H9 (cell line): ENCODE data around the gene ABCB1. TPM values are rescaled to one million over a fixed set of nuclear protein-coding genes. Genes with fewer than 3 reads are reported as not detected.

Experiments used
- DNase-seq: peaks from one replicate; pipeline ENCODE4 v3.0.0-alpha.2; 2017
- H2AFZ ChIP-seq: one replicate; pipeline ENCODE4 v1.6.1; 2013; ENCODE audit warnings: mild to moderate bottlenecking, low read length, control low read depth, moderate library complexity
- H2AK5ac ChIP-seq: 2 replicates; pipeline ENCODE4 v1.6.1; 2013; ENCODE audit warnings: low read length, control low read depth, mixed read lengths; ENCODE audit not compliant: insufficient read length
- H2BK120ac ChIP-seq: one replicate; pipeline ENCODE4 v1.6.1; 2013; ENCODE audit warnings: low read depth, mild to moderate bottlenecking, low read length, control low read depth, inconsistent platforms; ENCODE audit not compliant: poor library complexity, severe bottlenecking
- H2BK12ac ChIP-seq: 2 replicates; pipeline ENCODE4 v1.6.1; 2013; ENCODE audit warnings: low read length, control low read depth, mixed read lengths, low read depth; ENCODE audit not compliant: insufficient read length
- H2BK15ac ChIP-seq: 2 replicates; pipeline ENCODE4 v1.6.1; 2013; ENCODE audit warnings: low read depth, low read length, control low read depth
- H2BK20ac ChIP-seq: one replicate; pipeline ENCODE4 v1.6.1; 2013; ENCODE audit warnings: low read depth, mild to moderate bottlenecking, low read length, control low read depth, inconsistent platforms; ENCODE audit not compliant: poor library complexity, severe bottlenecking
- H2BK5ac ChIP-seq: 2 replicates; pipeline ENCODE4 v1.6.1; 2013; ENCODE audit warnings: low read length, control low read depth, mixed read lengths; ENCODE audit not compliant: insufficient read length
- H3K14ac ChIP-seq: 2 replicates; pipeline ENCODE4 v1.6.1; 2013; ENCODE audit warnings: low read length, control low read depth; ENCODE audit not compliant: insufficient read depth
- H3K18ac ChIP-seq: 2 replicates; pipeline ENCODE4 v1.6.1; 2013; ENCODE audit warnings: low read depth, mild to moderate bottlenecking, mixed read lengths, low read length, control low read depth; ENCODE audit not compliant: insufficient read length
- H3K23ac ChIP-seq: 2 replicates; pipeline ENCODE4 v1.6.1; 2013; ENCODE audit warnings: low read length, control low read depth, mixed read lengths, low read depth; ENCODE audit not compliant: insufficient read length
- H3K23me2 ChIP-seq: 2 replicates; pipeline ENCODE4 v1.6.1; 2013; ENCODE audit warnings: low read depth, mild to moderate bottlenecking, mixed read lengths, low read length, control low read depth; ENCODE audit not compliant: insufficient read length, poor library complexity, severe bottlenecking
- H3K27ac ChIP-seq: 2 replicates; pipeline ENCODE4 v1.5.1; 2013; ENCODE audit warnings: low read length, control low read depth, mixed read lengths, low read depth; ENCODE audit not compliant: insufficient read length
- H3K27me3 ChIP-seq: 2 replicates; pipeline ENCODE4 v1.6.1; 2013; ENCODE audit warnings: low read length, control low read depth, inconsistent platforms; ENCODE audit not compliant: insufficient read depth
- H3K4ac ChIP-seq: 2 replicates; pipeline ENCODE4 v1.6.1; 2013; ENCODE audit warnings: low read depth, mild to moderate bottlenecking, control low read depth, inconsistent platforms, low read length, moderate library complexity
- H3K4me1 ChIP-seq: 2 replicates; pipeline ENCODE4 v1.6.1; 2013; ENCODE audit warnings: low read length, control low read depth, inconsistent platforms; ENCODE audit not compliant: insufficient read depth
- H3K4me2 ChIP-seq: 2 replicates; pipeline ENCODE4 v1.6.1; 2013; ENCODE audit warnings: low read length, control low read depth, mixed read lengths; ENCODE audit not compliant: insufficient read length, insufficient read depth
- H3K56ac ChIP-seq: 2 replicates; pipeline ENCODE4 v1.6.1; 2013; ENCODE audit warnings: low read depth, mild to moderate bottlenecking, mixed read lengths, low read length, control low read depth; ENCODE audit not compliant: insufficient read length
- H3K79me1 ChIP-seq: 2 replicates; pipeline ENCODE4 v1.6.1; 2013; ENCODE audit warnings: low read depth, mild to moderate bottlenecking, moderate library complexity, low read length, control low read depth, inconsistent platforms; ENCODE audit not compliant: insufficient read depth, poor library complexity, severe bottlenecking
- H3K79me2 ChIP-seq: 2 replicates; pipeline ENCODE4 v1.6.1; 2013; ENCODE audit warnings: low read length, control low read depth, inconsistent platforms; ENCODE audit not compliant: insufficient read depth
- H3K9ac ChIP-seq: 2 replicates; pipeline ENCODE4 v1.6.1; 2013; ENCODE audit warnings: low read length, control low read depth, mixed read lengths; ENCODE audit not compliant: insufficient read length; ENCODE audit errors: extremely low read depth
- H3K9me3 ChIP-seq: one replicate; pipeline ENCODE4 v1.6.1; 2013; ENCODE audit warnings: low read depth, low read length, inconsistent platforms; ENCODE audit not compliant: control insufficient read depth
- H3T11ph ChIP-seq: one replicate; pipeline ENCODE4 v1.6.1; 2013; ENCODE audit warnings: mild to moderate bottlenecking, low read length, control low read depth, inconsistent platforms
- H4K20me1 ChIP-seq: one replicate; pipeline ENCODE4 v1.6.1; 2013; ENCODE audit not compliant: control insufficient read depth, insufficient read length, insufficient read depth
- H4K5ac ChIP-seq: 2 replicates; pipeline ENCODE4 v1.6.1; 2013; ENCODE audit warnings: low read depth, mild to moderate bottlenecking, mixed read lengths, low read length, control low read depth; ENCODE audit not compliant: insufficient read length
- H4K8ac ChIP-seq: replicated peaks from 2 replicates; pipeline ENCODE4 v1.6.1; 2013; ENCODE audit warnings: low read length, control low read depth, mixed read lengths, low read depth; ENCODE audit not compliant: insufficient read length
- H4K91ac ChIP-seq: 2 replicates; pipeline ENCODE4 v1.6.1; 2013; ENCODE audit warnings: low read depth, mild to moderate bottlenecking, moderate library complexity, mixed read lengths, low read length, control low read depth; ENCODE audit not compliant: insufficient read length
- H3K27ac Mint-ChIP-seq, 3 experiments: 2 replicates in 2 of 3; 3 replicates in 1 of 3; pipeline ENCODE4 v1.8.0; 2020 to 2021; ENCODE audit warnings: mixed read lengths in 3 of 3, mild to moderate bottlenecking in 1 of 3, moderate library complexity in 1 of 3
- H3K27me3 Mint-ChIP-seq: 2 replicates; pipeline ENCODE4 v1.8.0; 2021; ENCODE audit warnings: low read depth, mild to moderate bottlenecking, moderate library complexity, mixed read lengths
- H3K36me3 Mint-ChIP-seq, 3 experiments: 2 replicates in 2 of 3; 3 replicates in 1 of 3; pipeline ENCODE4 v1.8.0; 2020 to 2021; ENCODE audit warnings: low read depth in 3 of 3, mixed read lengths in 3 of 3; ENCODE audit not compliant: insufficient read depth in 1 of 3
- H3K4me1 Mint-ChIP-seq, 2 experiments: 2 replicates each; pipeline ENCODE4 v1.8.0; 2020; ENCODE audit warnings: mixed read lengths in 2 of 2
- H3K4me3 Mint-ChIP-seq, 2 experiments: 2 replicates in 1 of 2; 3 replicates in 1 of 2; pipeline ENCODE4 v1.8.0; 2020 to 2021; ENCODE audit warnings: mild to moderate bottlenecking in 2 of 2, mixed read lengths in 2 of 2, moderate library complexity in 1 of 2
- H3K9me3 Mint-ChIP-seq, 2 experiments: 2 replicates in 1 of 2; 3 replicates in 1 of 2; pipeline ENCODE4 v1.8.0; 2020; ENCODE audit warnings: mild to moderate bottlenecking in 2 of 2, mixed read lengths in 2 of 2, moderate library complexity in 1 of 2
- WGBS: extraction: QIAGEN DNeasy Blood & Tissue Kit; methylation state at CpG from one replicate; pipeline ENCODE4 v1.1.7; 2013; ENCODE audit warnings: missing lambda C conversion rate, low lambda C conversion rate, mixed read lengths; ENCODE audit not compliant: insufficient read length; ENCODE audit errors: extremely low coverage; 5-methylcytosine and 5-hydroxymethylcytosine counted together
- total RNA-seq: library from RNA; stranded (reverse); gene quantifications from 2 replicates; pipeline ENCODE4 v1.2.1, GENCODE V29; 2021
- TF ChIP-seq, protein P1 (sequence below): fragments of 200-600 bp; sonication (generic); conservative IDR thresholded peaks from 3 replicates; pipeline ENCODE4 v1.8.0; 2021; ENCODE audit warnings: antibody characterized with exemption, mild to moderate bottlenecking

ABCB1 gene
- total RNA-seq, 1 experiment from 2014 or later = 0.33 TPM

DNA sequence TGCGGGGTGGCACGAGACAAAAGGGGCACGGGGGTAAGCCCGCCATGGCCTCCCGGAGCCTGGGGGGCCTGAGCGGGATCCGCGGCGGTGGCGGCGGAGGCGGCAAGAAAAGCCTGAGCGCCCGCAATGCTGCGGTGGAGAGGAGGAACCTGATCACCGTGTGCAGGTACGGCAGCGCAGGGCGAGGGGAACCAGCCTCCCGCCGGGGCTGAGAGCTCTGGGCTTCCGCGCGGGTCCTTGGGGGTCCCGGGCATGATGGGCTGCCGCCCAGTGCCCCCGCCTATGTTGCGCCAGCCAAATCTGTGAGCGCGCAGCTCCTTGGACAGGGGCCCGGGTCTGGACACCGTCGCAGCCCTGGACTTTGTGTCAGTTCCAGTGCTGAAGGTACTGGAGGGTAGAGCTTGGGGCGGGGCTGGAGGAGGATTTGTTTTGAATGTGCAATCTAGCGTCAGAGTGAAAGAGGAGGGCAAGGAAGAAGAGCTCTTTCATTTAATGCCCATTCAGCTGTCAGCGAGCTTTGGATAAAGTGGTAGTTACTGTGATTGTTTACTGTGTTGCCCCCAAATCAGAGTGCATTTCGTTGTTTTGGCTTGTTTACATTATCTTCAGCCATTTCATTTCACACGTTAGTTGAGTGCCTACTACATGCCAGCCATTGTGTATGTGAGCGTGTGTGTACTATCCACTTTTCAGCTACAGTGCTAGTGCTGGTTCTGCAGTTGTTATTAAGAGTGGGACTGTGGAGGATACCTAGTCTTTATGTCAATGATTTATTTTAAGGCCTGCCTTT lies 28.3 kb upstream of the ABCB1 start:
- peaks cover 0 to 6% of the 10 kb centered on the region in 2 experiments; a peak in 2 of 5 replicates for H3K9me3 Mint-ChIP-seq
- Histone ChIP-seq H2BK12ac (no peak overlapping the region), H3K4ac (no peak overlapping the region), H3K4me2 (peak overlapping the region; percentile 87), H3K79me2 (no peaks in the 10 kb centered on the region), H3K14ac (no peak overlapping the region), H3K9ac (no peak overlapping the region), H3K4me1 (no peaks in the 10 kb centered on the region), H2BK5ac (no peak overlapping the region), H3K56ac (no peak overlapping the region), H3K79me1 (no peaks in the 10 kb centered on the region), H2BK15ac (no peak overlapping the region), H3K9me3 (no peaks in the 10 kb centered on the region), H2AK5ac (no peak overlapping the region), H3K23ac (no peak overlapping the region), H3T11ph (no peak overlapping the region), H2AFZ (no peak overlapping the region), H2BK120ac (no peak overlapping the region), H2BK20ac (no peak overlapping the region), H4K8ac (no peak overlapping the region), H3K27ac (no peak overlapping the region), H4K91ac (no peak overlapping the region), H3K27me3 (peaks cover 10% of the 10 kb centered on the region; the same call in 1 of the 2 replicates), H4K20me1 (no peaks in the 10 kb centered on the region), H3K23me2 (peaks cover 12% of the 10 kb centered on the region), H4K5ac (no peak overlapping the region), H3K18ac (no peak overlapping the region)
- WGBS = no CpG with 5 or more reads among the region's 39 CpGs
- H3K4me1 Mint-ChIP-seq = peaks cover 2 to 9% of the 10 kb centered on the region in 2 experiments; a peak in 3 of 4 replicates
- no peaks in the 10 kb centered on the region; a peak in 1 of 7 replicates for H3K36me3 Mint-ChIP-seq
- peaks cover 42% of the 10 kb centered on the region for H3K27me3 Mint-ChIP-seq
- TF ChIP-seq, protein P1, sequence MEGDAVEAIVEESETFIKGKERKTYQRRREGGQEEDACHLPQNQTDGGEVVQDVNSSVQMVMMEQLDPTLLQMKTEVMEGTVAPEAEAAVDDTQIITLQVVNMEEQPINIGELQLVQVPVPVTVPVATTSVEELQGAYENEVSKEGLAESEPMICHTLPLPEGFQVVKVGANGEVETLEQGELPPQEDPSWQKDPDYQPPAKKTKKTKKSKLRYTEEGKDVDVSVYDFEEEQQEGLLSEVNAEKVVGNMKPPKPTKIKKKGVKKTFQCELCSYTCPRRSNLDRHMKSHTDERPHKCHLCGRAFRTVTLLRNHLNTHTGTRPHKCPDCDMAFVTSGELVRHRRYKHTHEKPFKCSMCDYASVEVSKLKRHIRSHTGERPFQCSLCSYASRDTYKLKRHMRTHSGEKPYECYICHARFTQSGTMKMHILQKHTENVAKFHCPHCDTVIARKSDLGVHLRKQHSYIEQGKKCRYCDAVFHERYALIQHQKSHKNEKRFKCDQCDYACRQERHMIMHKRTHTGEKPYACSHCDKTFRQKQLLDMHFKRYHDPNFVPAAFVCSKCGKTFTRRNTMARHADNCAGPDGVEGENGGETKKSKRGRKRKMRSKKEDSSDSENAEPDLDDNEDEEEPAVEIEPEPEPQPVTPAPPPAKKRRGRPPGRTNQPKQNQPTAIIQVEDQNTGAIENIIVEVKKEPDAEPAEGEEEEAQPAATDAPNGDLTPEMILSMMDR = no peak
- no peak overlapping the region for H3K27ac Mint-ChIP-seq
- H3K4me3 Mint-ChIP-seq = peak overlapping the region; percentile 71 to 91
- peak; percentile 53 for DNase-seq
